DOHH2 (cell line): ENCODE measurements around the gene HTR4.

Experiments
- H3F3A ChIP-seq: fragments of 200-600 bp; sonication (generic), shearing (Covaris generic); 2 replicates; pipeline ENCODE4 v1.6.0; 2016; ENCODE audit warnings: antibody characterized with exemption, mild to moderate bottlenecking; ENCODE audit not compliant: control insufficient read depth, insufficient read depth
- H3K27ac ChIP-seq: fragments of 200-600 bp; sonication (generic); 2 replicates; pipeline ENCODE4 v1.5.1; 2014; ENCODE audit warnings: low read depth, mild to moderate bottlenecking, low read length, moderate library complexity
- H3K27me3 ChIP-seq: fragments of 200-600 bp; sonication (generic); 2 replicates; pipeline ENCODE4 v1.6.1; 2014; ENCODE audit warnings: mild to moderate bottlenecking, low read length, mixed read lengths; ENCODE audit not compliant: control insufficient read depth
- H3K36me3 ChIP-seq: fragments of 200-600 bp; sonication (generic); 2 replicates; pipeline ENCODE4 v1.6.1; 2014; ENCODE audit warnings: mild to moderate bottlenecking, low read length, moderate library complexity, mixed read lengths; ENCODE audit not compliant: control insufficient read depth
- H3K4me1 ChIP-seq: fragments of 200-600 bp; sonication (generic); 2 replicates; pipeline ENCODE4 v1.6.1; 2014; ENCODE audit warnings: mild to moderate bottlenecking, low read length, mixed read lengths; ENCODE audit not compliant: control insufficient read depth
- H3K4me2 ChIP-seq: fragments of 200-600 bp; sonication (generic); 2 replicates; pipeline ENCODE4 v1.6.0; 2014; ENCODE audit warnings: mild to moderate bottlenecking, low read length, moderate library complexity
- H3K4me3 ChIP-seq: fragments of 200-600 bp; sonication (generic); 2 replicates; pipeline ENCODE4 v1.5.1; 2014; ENCODE audit warnings: mild to moderate bottlenecking, low read length, mixed read lengths
- H3K79me2 ChIP-seq: fragments of 200-600 bp; sonication (generic); 2 replicates; pipeline ENCODE4 v1.6.1; 2014; ENCODE audit warnings: mild to moderate bottlenecking, low read length, mixed read lengths; ENCODE audit not compliant: control insufficient read depth
- H3K9me2 ChIP-seq: fragments of 200-600 bp; sonication (generic); replicated peaks from 2 replicates; pipeline ENCODE4 v1.6.1; 2014; ENCODE audit warnings: mild to moderate bottlenecking, low read length, mixed read lengths; ENCODE audit not compliant: control insufficient read depth
- H3K9me3 ChIP-seq: fragments of 200-600 bp; sonication (generic); 2 replicates; pipeline ENCODE4 v1.6.1; 2014; ENCODE audit warnings: antibody characterized with exemption, low read length, mixed read lengths; ENCODE audit not compliant: control insufficient read depth, insufficient read depth
- H4K20me1 ChIP-seq: fragments of 200-600 bp; sonication (generic); 2 replicates; pipeline ENCODE4 v1.6.0; 2014; ENCODE audit warnings: low read depth, mild to moderate bottlenecking, antibody characterized with exemption, low read length, moderate library complexity; ENCODE audit not compliant: control insufficient read depth, insufficient read depth
- CTCF ChIP-seq: fragments of 200-600 bp; sonication (generic); IDR thresholded peaks from one replicate; pipeline ENCODE4 v1.5.1; 2014; ENCODE audit warnings: antibody characterized with exemption, mild to moderate bottlenecking, low read depth, low read length; ENCODE audit not compliant: poor library complexity, severe bottlenecking
- EZH2phosphoT487 ChIP-seq: fragments of 200-600 bp; sonication (generic); IDR thresholded peaks from 2 replicates; pipeline ENCODE4 v1.6.1; 2017; ENCODE audit warnings: borderline replicate concordance, mild to moderate bottlenecking, antibody characterized with exemption, low read length, moderate library complexity, mixed read lengths

Gene HTR4

GRCh38 chr5:148465381-148466235 is 188.7 kb downstream of the HTR4 start:
- no peaks in the 10 kb centered on the region for H3K9me2 ChIP-seq
- H3K36me3 ChIP-seq, result no peaks in the 10 kb centered on the region
- H3K9me3 ChIP-seq, result no peaks in the 10 kb centered on the region
- H3K4me2 ChIP-seq, result no peak overlapping the region
- no peaks in the 10 kb centered on the region for H3K4me1 ChIP-seq
- H3K79me2 ChIP-seq, result no peaks in the 10 kb centered on the region
- H3K27me3 ChIP-seq, result peaks cover 5% of the 10 kb centered on the region
- TF ChIP-seq CTCF (no peak), EZH2phosphoT487 (no peak)
- no peaks in the 10 kb centered on the region for H3F3A ChIP-seq
- H4K20me1 ChIP-seq, result no peaks in the 10 kb centered on the region
- H3K27ac ChIP-seq, result no peak overlapping the region
- H3K4me3 ChIP-seq, result no peak overlapping the region

- Histone ChIP-seq H3K9me3 (no peaks in the 10 kb centered on the region), H3K27me3 (peaks cover 10% of the 10 kb centered on the region), H3K4me3 (no peak overlapping the region), H3K4me2 (no peak overlapping the region), H3K27ac (no peak overlapping the region), H3K36me3 (no peaks in the 10 kb centered on the region), H4K20me1 (no peaks in the 10 kb centered on the region), H3K4me1 (no peaks in the 10 kb centered on the region), H3F3A (no peaks in the 10 kb centered on the region), H3K9me2 (no peaks in the 10 kb centered on the region), H3K79me2 (no peaks in the 10 kb centered on the region)
- TF ChIP-seq CTCF (no peak), EZH2phosphoT487 (no peak)
Observed at GRCh38 chr5:148459669-148460068, 194.7 kb downstream of the HTR4 start.

- Histone ChIP-seq H3K9me2 (no peaks in the 10 kb centered on the region), H3K27me3 (peaks cover 10% of the 10 kb centered on the region), H3K79me2 (no peaks in the 10 kb centered on the region), H3K36me3 (no peaks in the 10 kb centered on the region), H3K4me2 (no peak overlapping the region), H3K27ac (no peak overlapping the region), H4K20me1 (no peaks in the 10 kb centered on the region), H3F3A (no peaks in the 10 kb centered on the region), H3K9me3 (no peaks in the 10 kb centered on the region), H3K4me1 (no peaks in the 10 kb centered on the region), H3K4me3 (no peak overlapping the region)
- TF ChIP-seq EZH2phosphoT487 (no peak), CTCF (no peak)
Observed at GRCh38 chr5:148458036-148458888, 196.1 kb downstream of the HTR4 start.
